Measurements from ENCODE around the gene GUCA2A.

The GUCA2A gene

DNA sequence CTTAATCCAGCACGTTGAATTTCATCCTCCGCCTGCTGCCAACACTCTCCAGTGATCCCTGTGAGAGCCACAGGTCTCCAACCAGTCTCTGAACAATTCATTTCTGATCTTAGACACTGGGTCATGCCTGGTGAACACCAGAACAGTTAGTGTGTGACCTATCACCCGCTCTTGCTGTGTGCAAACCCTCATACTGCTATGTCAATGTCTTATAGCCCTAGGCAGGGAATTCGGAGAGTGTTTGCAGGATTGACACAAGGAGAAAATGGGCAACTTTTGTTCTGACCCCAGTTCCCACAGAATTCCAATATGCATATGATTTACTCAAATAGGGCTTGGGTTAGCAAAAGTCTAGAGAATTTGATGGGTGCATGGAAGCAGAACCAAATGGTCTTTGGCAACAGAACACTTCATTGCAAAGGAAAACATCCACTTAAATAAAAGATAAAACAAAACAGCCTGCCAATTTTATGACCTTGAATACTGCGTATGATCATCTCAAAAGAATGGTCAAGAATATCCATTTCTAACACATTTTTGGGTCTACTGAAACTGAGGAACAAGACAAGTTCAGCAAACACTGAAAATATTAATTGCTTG is 34.4 kb downstream of the GUCA2A start:
- DNase-seq, result no peak

- no peak for DNase-seq
Observed at GRCh38 chr1:42128964-42129363, 35.6 kb downstream of the GUCA2A start.

- no peak for DNase-seq
Observed at GRCh38 chr1:42128499-42128898, 36.0 kb downstream of the GUCA2A start.

DNA sequence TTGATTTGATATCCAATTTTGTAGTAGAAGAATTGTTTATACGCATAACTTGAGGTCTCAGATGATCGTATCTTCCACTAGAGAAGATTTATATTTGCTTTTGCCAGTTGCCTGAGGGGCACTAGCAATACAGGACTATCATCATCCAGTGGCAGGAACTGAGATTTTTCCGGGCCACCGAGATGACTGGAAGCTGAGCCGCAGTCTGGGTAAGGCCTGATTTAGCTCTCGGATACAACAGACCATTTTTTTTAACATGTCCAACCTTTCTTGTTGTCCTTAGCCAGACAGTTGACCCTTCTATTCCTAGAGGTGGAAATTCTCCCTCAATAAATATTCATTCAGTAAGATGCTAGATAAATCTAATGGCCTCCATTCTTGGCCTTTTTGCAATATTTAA is 36.8 kb downstream of the GUCA2A start:
- no peak for DNase-seq

DNA sequence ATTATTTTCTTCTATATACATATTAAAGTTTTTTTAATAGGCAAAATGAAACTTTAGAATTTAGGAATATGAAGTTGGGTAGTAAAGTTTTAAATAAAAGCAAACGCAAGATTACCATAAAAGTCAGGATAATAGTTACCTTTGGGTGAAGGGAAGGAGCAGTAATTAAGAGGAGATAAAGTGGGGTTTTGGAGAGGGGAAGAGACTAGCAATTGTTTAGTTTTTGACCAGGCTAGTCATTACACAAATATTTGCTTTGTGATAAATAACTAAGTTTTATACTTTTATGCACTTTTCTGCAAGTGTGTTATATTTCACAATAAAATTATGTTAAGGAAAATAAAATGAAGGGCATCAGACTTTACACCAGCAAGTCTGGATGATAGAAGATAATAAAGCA is 39.0 kb downstream of the GUCA2A start:
- no peak for DNase-seq

- DNase-seq, result no peak
Observed at GRCh38 chr1:42122408-42122807, 42.1 kb downstream of the GUCA2A start.

GRCh38 chr1:42118125-42118524 is 46.4 kb downstream of the GUCA2A start:
- no peak for DNase-seq

DNA sequence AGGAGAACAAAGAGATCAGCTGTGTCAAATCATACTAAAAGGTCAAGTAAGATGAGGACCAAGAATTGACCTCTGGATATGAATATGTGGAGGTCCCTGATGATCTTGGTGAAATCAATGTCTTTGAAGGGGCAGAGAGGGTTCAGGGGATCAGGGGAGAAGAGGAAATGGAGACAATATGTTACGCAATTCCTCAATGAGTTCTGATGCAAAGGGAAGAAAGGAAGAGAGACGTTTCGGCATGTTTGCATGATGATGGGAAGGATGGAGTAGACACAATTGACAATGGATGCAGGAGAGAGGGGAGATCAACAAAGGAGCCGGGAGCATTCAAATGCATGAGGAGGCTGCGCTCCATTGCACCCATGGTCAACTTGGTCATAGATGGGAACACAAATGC is 47.3 kb downstream of the GUCA2A start:
- DNase-seq, result no peak

GRCh38 chr1:42114229-42114628 is 50.3 kb downstream of the GUCA2A start:
- DNase-seq, result no peak
